Islet precursor cell (in vitro differentiated cells): ENCODE measurements around the gene STEAP1B.

Experiments used
- DNase-seq: peaks from one replicate; pipeline ENCODE4 v3.0.0-alpha.2; 2018

Gene STEAP1B

DNA sequence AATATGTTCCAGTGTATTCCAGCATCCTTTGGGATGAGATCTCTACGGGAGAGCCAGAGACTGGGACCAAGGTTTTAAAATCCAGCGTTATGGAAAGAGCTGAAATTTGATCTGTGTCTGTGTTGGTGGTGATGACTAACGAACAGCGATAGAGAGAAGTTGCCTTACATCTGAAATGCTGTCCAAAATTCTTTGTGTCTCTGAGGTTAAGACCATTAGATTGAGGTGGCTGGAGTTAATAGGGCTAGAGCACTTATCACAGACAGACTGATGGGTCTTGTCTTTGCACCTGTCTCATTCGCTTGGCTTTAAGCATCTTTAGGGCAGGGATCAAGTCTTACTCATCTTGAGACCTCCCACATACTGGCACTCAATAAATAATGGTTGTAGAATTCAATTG is 102.0 kb downstream of the STEAP1B start:
- DNase-seq, result no peak

DNA sequence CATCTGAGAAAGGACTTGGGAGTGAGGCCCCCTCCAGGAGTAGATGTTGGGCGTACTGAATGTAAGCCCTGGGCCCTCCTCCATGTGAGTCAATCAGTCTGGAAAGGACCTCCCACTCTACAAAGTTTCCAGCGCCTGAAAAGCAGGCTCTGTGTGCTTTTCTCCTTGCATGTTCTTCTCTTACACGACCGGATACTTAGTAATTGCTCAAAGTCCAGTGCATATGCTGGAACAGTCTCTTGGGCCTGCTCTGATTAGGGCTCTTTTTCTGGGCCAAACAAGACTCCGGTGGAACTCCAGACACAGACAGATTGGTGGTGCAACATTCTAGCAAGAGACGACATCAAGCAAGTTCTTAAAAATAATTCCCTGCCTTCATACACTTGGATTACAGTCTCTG is 104.8 kb downstream of the STEAP1B start:
- no peak for DNase-seq

DNA sequence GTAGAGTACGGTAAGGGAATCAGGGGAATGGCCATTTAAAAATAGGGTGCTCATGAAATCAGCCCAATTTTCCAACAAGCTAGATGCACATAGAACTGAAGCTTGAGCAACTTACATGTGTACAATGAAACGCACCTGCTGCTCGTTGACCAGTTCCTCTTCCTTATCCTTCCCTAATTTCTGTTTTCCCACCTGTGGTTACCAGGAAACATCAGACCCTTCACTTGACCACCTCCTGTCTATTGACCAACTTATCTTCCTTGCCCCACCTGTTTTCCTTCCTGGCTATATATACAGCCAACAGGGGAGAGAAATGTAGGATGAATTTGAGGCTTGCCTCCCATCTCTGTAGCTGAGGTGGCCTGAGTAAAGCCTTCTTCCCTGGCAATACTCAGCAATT is 105.2 kb downstream of the STEAP1B start:
- no peak for DNase-seq

DNA sequence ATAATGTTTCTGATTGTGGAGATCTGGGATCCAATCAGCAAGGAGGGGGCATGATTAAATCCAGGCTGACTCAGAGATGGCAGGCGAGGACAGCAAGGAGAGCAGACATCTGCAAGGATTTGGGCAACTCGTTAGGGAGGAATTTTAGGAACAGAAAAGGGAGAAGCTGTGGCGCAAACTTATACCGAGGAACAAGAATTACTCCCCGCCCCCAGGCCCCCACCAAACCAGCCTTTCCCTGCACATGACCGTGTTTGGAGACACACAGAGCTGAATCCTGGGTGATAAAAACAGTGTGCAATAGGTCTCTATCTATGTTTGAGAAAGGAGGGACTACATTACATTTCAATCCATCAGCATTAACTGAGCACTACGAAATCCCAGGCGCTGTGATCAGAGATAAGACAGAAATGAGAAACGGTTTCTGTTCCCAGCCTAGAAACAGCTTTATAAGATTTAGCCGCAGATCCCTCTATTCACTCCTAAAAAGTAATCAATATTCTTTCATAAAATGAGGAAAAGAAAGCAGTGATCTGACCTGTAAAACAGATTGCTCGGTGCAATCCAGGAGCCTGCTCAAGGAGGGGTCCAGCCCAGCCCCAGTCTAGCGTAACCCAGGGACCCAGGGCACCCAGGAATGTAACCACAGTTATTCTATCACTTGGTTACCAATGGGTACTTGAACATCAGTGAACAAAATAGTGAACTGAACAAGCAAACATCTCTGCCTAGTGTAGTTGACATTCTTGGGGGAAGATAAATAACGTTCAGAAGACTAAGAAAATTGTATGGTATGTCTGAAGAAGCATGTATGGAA is 105.9 kb downstream of the STEAP1B start:
- DNase-seq, result no peak

DNA sequence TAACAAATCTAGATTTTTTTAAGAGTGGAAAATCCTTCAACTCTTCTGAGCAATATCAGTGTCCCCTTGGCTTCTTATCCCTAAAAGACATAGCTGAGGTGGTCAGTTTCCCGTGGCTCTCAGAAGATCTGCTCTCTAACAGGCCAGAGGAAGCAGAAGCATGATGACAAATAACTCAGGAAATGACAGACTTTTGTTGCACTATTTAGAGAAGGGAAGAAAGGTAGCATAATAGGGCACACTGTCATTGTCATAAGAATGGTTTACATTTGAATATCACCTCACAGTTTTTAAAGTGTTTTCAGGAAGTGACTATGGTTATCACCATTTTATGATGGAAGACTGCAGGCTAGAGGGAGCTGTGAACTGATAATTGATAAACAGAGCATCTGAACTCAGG is 109.5 kb downstream of the STEAP1B start:
- no peak for DNase-seq

DNA sequence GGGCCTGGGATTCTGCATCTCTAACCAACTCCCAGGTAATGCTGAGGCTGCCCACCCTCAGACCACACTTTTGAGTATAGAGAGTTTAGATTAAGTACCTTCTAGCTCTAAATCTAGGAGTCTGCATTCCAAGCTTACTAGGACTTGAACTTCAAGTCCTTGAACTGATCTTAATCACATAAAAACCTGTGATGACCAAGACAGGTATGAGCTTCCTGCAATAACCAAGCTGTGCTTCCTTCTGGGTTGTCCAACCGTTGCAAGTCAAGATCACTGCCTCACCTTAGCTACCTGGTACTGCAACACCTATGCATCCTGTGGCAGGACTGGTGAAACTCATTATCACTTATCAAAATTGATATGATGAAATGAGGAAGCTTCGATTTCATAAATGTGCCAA is 110.1 kb downstream of the STEAP1B start:
- no peak for DNase-seq

DNA sequence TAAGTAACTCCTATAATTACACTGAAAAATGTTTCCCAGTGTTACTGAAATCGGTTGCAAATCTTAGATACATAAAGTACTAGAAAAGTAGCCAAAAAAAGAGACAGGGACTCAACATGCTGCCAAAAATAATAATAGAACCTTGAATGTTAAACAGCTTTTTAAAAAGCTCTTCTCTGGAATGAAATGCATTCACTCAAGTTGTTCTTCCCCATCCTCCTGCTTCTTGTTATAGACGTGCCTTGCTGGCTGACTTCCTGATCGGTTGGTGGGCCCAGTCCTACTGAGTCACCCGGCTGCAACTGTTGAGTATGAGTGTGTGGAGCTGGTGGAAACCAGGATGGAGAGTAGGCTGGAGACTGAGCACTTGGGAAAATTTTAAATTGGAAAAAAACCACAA is 112.4 kb downstream of the STEAP1B start:
- DNase-seq, result no peak

DNA sequence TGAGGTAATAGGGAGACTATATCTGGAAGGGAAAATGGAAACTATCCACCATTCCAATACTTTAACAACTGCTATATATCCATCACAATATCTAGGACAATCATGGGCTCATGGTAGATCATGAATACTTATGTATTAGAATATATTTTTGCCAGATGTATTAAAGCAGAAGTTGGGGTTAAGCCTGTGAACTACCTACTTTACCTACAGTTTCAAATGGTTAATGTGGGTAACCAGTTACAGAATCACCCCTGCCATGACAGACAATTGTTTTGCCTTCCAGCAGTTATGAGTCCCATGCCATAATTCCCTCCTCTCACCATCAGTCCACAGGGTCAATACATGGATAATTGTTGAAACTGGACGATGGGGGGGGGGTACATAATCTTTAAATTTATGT is 113.1 kb downstream of the STEAP1B start:
- no peak for DNase-seq

DNA sequence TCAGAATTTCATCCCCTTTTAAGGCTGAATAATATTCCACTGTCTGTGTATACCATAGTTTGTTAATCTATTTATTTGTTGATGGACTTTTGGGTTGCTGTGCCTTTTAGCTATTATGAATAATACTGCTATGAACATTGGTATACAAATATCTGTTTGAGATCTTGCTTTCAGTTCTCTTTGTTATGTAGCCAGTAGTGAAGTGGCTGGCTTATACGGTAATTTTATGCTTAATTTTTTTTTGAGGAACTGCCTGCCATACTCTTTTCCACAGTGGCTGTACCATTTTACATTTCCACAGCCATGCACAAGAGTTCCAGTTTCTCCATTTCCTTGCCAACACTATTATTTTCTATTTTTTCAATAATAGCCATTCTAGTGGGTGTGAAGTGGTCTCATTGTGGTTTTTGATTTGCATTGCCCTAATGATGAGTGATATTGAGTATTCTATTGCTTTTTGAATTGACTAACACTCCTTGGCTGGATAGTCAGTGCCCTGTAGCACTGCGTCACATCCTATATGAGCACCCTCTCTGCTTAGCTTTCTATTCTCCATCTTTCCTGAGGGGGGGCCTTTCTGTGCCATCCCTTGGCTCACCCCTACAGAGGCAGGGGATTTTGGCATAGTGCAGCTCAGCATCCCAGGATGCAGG is 113.7 kb downstream of the STEAP1B start:
- DNase-seq, result no peak

DNA sequence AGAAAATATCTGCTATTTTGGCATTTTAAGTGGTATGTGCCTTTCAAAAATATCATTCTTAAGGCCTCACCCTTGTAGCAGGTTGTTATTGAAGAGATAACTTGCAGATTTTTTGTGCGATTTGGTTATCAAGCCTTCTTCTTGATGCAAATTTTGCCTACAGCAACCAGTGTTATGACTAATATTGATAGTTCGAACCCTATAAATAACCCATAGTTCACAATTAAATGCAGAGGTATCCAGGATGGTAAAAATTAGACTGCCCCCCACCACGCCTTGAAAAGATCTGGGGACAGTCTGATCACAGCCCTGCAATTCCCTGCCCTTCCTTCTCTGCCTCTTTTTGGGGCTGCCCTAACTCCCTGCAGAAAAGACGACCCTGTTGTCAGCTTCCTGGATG is 114.7 kb downstream of the STEAP1B start:
- no peak for DNase-seq

DNA sequence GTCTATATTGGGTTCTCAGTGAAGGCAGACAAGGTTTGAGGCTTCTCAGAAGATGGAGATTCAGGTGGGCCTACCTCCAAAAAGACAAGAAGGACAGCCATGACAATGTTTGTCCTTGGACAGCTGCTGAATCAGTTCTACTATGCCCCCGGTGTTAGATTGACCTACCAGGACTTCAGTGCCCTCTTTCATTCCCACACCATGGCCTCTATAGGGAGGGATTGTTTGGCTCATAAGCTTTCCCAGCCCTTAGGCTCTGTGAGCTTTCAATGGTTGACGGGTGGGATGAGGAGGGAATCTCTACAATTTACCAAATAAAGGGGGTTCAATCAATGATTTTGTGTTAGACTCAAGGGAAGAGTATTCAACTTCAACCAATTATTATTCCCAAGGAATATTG is 119.7 kb downstream of the STEAP1B start:
- no peak for DNase-seq

DNA sequence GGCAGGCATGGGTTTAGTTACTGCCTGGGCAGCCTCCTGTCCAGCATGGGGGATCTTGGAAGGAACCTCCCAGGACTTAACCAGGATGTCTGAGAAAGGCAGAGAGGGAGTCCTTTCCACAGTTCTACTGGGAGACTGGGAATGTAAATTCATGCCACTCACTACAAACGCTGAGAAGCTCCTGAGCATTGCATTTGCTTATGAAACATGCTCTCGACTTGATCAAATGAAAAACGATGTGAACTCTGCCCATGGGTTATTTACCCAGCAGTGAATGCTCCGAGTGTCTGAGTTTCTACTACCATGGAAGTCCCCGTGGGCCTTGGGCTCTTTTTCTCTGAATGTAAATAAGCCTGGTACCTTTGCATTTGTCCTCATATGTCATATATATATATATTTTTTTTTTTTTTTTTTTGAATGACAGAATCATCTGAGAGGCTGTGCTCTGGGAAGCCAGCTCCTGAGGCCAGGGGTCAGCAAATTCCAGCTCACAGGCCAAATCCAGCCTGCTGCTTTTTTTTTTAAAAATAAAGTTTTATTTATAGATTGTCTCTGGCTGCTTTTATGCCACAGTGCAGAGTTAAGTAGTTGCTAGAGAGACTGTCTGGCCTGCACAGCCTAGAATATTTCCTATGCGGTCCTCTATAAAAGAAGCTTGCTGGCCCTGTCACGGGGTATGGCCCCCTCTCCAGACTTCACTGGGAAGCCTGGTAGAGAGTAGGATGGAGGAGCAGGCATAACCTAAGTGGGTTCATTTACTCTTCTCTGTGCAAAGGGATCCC is 121.6 kb downstream of the STEAP1B start:
- DNase-seq, result no peak

DNA sequence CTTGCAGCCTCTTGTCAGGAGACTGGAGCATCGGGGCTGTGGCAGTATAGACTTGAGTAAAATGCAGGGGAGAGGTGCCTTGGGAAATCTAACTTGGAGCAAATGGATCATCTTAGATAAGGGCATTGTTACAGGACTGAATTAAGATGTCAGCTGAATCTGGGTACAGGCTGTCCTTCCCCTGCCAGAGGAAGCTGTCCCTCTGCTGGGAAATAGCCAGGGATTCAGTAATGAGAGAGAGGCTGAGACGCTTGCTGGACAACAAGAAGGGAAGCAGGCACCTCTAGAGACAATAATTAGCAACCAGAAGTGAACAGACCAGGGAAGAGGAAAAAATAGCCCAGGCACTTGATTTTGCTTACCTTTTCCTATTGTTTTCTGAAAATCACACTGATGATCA is 122.3 kb downstream of the STEAP1B start:
- DNase-seq, result no peak

DNA sequence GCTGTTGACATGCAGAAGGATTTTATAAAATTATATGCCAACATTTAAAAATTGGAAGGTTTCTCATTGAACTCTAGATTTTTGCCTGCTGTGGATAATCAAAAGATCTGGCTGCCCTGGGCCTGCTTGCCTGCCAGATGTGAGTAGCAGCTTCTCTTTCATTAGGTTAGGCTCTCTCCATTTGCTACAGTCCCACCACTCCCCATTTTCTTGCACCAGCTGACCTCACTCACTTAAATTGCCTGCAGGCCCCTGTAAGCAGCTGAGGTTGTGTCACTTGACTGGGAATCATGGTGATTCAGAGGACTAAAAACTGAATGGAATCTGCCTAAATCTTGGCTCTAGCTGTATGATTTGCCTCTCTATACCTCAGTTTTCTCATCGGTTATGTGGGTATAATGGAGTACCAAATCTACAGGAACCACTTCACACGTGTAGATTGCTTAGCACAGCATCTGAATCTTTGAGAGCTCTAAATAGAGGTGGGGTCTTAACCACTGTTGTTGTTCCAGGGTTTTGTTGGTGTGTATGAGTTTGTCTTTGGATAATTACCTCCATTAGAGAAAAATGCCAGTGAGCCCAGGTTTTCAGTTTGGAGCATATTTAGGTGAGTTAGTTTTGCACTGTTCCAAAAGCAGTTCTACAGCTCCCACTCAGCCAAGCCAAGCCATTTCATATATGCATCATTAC is 124.5 kb downstream of the STEAP1B start:
- peak; percentile 89 for DNase-seq

DNA sequence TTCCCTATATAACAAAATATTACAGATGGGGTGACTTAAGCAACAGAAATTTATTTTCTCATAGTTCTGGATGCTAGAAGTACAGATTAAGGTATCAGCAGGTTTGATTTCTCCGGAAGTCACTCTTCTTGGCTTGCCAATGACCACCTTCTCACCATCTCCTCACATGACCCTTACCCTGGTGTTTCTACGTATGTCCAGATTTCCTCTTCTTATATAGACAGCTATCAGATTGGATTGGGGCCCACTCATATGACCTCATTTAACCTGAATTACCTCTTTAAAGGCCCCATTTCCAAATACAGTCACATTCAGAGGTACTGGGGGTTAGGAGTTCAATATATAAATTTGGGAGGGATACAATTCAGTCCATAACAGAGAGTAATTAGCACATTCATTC is 126.1 kb downstream of the STEAP1B start:
- no peak for DNase-seq

DNA sequence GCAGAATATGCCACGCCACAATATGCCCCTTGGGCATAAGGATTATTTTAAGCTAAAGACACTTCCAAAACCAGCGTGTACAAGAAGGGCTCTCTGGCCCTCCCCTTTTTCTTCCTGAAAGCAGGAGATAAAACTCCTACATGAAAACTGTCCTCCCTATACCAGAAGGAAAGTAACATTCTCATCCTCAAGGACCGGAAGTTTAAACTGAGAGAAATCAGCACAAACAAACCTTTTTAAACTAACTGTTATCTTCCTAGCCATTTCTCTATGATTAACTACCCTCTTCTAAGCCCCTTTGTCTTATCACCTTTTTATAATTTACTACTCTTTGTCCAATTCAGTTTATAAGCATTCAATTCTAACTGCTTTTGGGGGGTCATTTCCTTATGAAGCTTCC is 126.6 kb downstream of the STEAP1B start:
- no peak for DNase-seq

DNA sequence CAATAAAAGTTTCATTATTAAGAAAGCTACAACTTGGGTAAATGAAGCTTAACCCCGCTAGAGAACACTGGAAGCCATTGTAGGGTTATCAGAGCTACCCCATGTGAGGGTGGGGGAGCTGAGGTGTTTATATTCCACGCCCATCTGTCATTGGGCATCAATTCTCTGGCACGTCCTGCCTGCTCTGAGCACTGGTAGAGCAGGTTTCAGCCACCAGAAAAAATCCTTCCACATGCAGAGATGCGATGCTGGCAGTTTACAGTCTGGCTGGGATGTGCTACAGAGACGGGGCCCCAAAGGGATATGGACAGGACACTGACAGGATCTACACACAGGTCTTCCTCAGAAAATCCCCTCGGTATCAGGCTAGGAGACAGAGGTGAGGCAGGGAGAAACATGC is 127.1 kb downstream of the STEAP1B start:
- no peak for DNase-seq

DNA sequence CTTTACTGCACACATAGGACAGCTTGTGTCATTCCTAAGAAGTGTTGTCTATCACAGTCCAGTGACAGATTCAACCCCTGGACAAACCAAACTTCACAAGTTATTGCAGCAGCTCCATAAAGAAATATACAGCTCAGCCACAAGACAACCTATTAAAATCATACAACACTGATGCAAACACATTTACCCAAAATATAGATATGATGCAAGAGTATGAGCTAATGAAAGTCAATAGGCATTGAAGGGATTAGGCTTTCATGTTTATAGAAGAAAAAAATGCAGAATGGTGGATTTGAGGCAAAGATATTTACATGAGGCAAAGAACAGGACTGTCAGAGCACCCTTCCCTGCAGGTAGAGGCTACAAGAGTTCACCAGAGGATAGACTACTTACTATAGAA is 128.1 kb downstream of the STEAP1B start:
- DNase-seq, result no peak
